GM10847 (cell line): Measurements from ENCODE around the gene LINGO4.

Source experiments
- POLR2A ChIP-seq: IDR thresholded peaks from 2 replicates; pipeline ENCODE4 v1.6.1; 2011; ENCODE audit not compliant: insufficient read length; ENCODE audit errors: extremely low read depth

The LINGO4 gene

GRCh38 chr1:151823175-151823574 lies 18.0 kb upstream of the LINGO4 start:
- no peak for TF ChIP-seq POLR2A

DNA sequence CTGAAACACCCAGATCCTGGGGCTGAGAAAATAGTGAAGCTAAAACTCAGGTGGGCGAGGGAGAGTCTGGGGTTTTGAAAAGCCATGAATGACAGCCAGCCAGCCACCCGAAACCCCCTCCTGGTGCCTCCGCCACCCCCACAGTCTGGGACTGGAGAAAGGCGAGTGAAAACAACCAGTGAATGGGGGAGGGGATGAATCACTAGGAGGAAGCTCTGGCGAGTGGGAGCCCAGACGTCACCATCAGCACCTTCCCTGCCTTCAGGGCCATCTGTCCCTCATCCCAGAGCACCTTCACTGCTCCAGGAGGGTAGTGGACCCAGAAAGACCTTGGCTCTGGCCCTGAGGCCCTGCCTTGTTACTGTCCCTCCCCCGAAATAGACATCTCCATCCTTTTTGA lies 17.2 kb upstream of the LINGO4 start:
- TF ChIP-seq POLR2A: no peak

- no peak for TF ChIP-seq POLR2A
Measured at GRCh38 chr1:151820940-151821339, 15.7 kb upstream of the LINGO4 start.

DNA sequence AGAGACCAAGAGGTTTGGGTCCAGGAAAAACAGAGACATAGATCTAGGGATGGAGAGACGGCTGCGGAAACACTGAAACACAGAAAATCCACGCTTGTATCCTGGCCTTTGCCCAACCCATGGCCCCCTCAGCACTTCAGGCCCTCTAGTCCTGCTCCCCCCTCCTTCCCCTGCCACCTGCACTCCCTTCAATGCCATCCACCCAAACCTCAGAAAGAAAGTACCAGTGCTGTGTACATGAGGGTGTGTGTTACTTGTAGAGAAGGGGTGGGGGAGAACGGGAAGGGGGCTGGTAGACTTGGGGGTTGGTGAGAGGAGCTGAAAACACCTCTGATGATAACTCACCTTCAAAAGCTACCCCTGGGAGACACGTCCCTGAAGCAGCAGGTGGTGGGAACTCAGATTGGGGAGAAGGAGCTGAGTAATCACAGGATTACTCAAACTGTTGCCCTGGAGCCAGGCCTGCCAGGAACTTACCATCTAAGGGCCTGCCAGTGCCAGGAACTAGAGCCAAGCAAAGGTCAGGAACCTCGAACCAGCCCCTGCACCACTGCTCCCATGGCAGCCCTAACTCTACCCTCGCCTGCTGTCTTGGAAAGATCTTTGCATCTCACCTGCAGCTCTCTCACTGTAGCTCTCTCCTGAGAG lies 14.9 kb upstream of the LINGO4 start:
- TF ChIP-seq POLR2A: no peak

GRCh38 chr1:151819227-151819835 lies 14.1 kb upstream of the LINGO4 start:
- TF ChIP-seq POLR2A: no peak

- TF ChIP-seq POLR2A: no peak
Measured at GRCh38 chr1:151817353-151817730, 12.1 kb upstream of the LINGO4 start.

DNA sequence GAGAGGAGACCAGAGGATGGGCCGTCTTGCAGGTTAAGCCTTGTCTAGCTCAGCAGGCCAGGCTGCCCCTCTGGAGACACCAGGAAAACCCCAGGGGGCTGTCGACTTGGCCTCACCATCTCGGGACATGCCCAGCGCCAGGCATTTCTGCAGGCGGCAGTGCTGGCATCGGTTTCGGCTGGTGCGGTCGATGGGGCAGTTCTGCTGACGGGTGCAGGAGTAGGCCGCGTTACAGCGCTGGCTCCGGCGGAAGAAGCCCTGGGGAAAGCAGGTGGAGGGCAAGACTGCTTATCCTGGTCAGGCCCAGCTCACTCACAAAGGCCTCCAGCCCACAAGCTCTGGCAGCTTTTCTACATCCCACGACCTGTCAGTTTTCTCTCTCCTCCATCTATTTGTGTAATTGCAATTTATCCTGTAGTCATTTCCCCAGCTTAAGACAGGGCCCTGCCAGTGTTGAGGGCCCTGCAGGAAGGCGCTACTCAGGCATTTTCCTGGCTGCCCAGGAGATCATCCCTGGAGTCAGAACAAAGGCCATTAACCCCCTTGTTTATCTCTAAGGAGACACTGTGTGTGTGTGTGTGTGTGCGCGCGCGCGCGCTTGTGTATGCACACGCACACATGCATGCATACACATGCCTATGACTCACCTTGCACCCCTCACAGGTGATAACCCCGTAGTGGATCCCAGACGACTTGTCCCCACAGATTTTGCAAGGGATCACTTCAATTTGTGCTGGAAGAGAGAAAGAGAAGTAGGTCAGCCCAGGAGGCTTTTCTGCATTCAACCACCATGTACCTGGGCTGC lies 11.5 kb upstream of the LINGO4 start:
- TF ChIP-seq POLR2A: no peak

- no peak for TF ChIP-seq POLR2A
Measured at GRCh38 chr1:151815716-151816327, 10.6 kb upstream of the LINGO4 start.

- TF ChIP-seq POLR2A: no peak
Measured at GRCh38 chr1:151814971-151815545, 9.8 kb upstream of the LINGO4 start.

GRCh38 chr1:151814426-151814825 lies 9.2 kb upstream of the LINGO4 start:
- no peak for TF ChIP-seq POLR2A

DNA sequence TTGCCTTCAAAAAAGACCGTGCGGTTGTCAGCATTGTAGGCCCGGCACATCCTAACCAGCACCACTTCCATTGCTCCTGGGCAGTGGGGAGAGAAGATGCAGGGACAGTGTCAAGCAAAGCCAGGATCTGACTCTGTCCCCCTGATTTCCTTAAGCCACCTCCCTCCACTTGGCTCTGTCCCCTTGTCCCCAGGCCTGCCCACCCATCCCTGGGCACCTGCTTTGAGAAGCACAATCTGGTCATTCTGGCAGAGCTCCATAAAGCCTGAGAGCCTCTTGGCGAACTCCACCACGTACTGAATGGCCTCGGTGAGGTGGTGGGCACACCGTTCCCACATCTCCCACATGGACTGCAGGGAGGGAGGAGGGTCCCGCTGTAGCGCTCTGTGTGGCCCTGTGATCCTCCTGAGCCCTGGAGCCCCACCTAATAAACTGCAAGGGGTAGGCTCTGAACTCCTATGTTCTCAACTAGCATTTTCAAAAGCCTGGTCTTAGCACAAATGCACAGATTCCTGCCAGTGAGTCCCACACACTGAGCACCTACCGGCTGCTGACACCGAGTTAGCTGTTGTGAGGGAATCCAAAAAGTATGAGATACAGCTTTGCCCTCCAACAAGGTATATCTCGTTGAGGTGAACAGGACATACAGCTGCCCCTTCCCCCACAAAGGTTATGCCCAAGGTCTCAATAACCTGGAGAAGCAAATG lies 8.2 kb upstream of the LINGO4 start:
- TF ChIP-seq POLR2A: no peak

GRCh38 chr1:151811181-151811580 lies 6.0 kb upstream of the LINGO4 start:
- TF ChIP-seq POLR2A: no peak

GRCh38 chr1:151809985-151810556 lies 4.9 kb upstream of the LINGO4 start:
- TF ChIP-seq POLR2A: no peak

GRCh38 chr1:151809290-151809984 lies 4.2 kb upstream of the LINGO4 start:
- no peak for TF ChIP-seq POLR2A
